HFFc6 (cell line): ENCODE results near the gene GALNT1. TPM values are rescaled to one million over a fixed set of nuclear protein-coding genes. Genes with fewer than 3 reads are reported as not detected.

ENCODE experiments used
- DNase-seq: peaks from one replicate; pipeline ENCODE4 v3.0.0-alpha.2; 2018
- H3K27ac Mint-ChIP-seq: 2 replicates; pipeline ENCODE4 v1.8.0; 2020; ENCODE audit warnings: mild to moderate bottlenecking, mixed read lengths
- H3K27me3 Mint-ChIP-seq: 2 replicates; pipeline ENCODE4 v1.8.0; 2021; ENCODE audit warnings: mild to moderate bottlenecking, moderate library complexity, mixed read lengths; ENCODE audit not compliant: insufficient read depth
- H3K36me3 Mint-ChIP-seq: 2 replicates; pipeline ENCODE4 v1.8.0; 2021; ENCODE audit warnings: low read depth, mixed read lengths
- H3K4me1 Mint-ChIP-seq: 2 replicates; pipeline ENCODE4 v1.8.0; 2020; ENCODE audit warnings: low read depth, mixed read lengths
- H3K4me3 Mint-ChIP-seq: 2 replicates; pipeline ENCODE4 v1.8.0; 2020; ENCODE audit warnings: mild to moderate bottlenecking, moderate library complexity, mixed read lengths
- H3K9me3 Mint-ChIP-seq: 2 replicates; pipeline ENCODE4 v1.8.0; 2020; ENCODE audit warnings: mild to moderate bottlenecking, mixed read lengths
- CTCF ChIP-seq: fragments of 200-600 bp; sonication (generic); IDR thresholded peaks from 2 replicates; pipeline ENCODE4 v1.5.0; 2021; ENCODE audit warnings: antibody characterized with exemption, mild to moderate bottlenecking
- total RNA-seq, 6 experiments: library from RNA; stranded (reverse); fragmentation: NEBNext Ultra II Directional; extraction: Animal tissue kit (Norgen Biotek cat#: 25700); gene quantifications; 2 replicates in 1 of 6; 3 replicates in 5 of 6; pipeline ENCODE4 v1.2.3, GENCODE V29; 2021

GALNT1 gene
- total RNA-seq, 6 experiments from 2014 or later, result 36.4 to 48.2 (median 40.2) TPM

- Mint-ChIP-seq H3K4me3 (no peak overlapping the region), H3K27ac (no peak overlapping the region), H3K9me3 (no peaks in the 10 kb centered on the region), H3K36me3 (no peaks in the 10 kb centered on the region), H3K27me3 (peaks cover 25% of the 10 kb centered on the region), H3K4me1 (0 out of 2 replicates have a peak, but pooled peaks cover 4% of the 10 kb centered on the region)
- TF ChIP-seq CTCF, result no peak
- no peak for DNase-seq
Observed at GRCh38 chr18:35745814-35746213, 164.3 kb downstream of the GALNT1 start.

DNA sequence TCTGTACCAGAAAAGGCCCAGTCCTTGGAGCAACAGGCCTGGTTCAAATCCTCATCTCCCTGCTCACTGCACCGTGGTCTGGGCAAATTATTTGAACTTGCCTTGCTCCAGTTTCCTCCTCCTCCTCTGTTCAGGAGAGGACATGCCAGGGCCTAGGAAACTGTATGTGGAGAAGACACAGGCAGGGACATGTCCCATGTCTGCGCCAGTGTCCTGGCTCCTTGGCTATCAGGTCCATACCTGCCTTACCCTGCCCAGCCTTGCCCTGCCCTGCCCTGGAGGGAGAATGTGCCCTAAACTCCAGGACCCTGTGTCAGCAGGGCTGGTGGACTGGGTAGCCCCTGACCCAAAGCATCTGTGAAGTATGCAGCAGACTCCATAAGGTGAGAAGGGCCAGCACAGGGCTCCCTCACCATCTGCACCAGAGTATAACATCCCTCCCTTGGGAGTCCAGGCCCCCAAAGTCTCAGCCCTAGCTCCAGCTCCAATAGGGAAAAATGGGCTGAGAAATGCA is 165.3 kb downstream of the GALNT1 start:
- no peak for DNase-seq
- no peaks in the 10 kb centered on the region for H3K9me3 Mint-ChIP-seq
- peaks cover 30% of the 10 kb centered on the region for H3K27me3 Mint-ChIP-seq
- H3K27ac Mint-ChIP-seq, result no peak overlapping the region
- no peaks in the 10 kb centered on the region for H3K36me3 Mint-ChIP-seq
- TF ChIP-seq CTCF, result no peak
- H3K4me1 Mint-ChIP-seq, result 0 out of 2 replicates have a peak, but pooled peaks cover 4% of the 10 kb centered on the region
- no peak overlapping the region for H3K4me3 Mint-ChIP-seq

- Mint-ChIP-seq H3K4me3 (no peak overlapping the region), H3K27me3 (peaks cover 38% of the 10 kb centered on the region), H3K27ac (no peak overlapping the region), H3K9me3 (no peaks in the 10 kb centered on the region), H3K36me3 (no peaks in the 10 kb centered on the region), H3K4me1 (peaks cover 5% of the 10 kb centered on the region; the same call in 1 of the 2 replicates)
- no peak for TF ChIP-seq CTCF
- DNase-seq, result no peak
Observed at GRCh38 chr18:35747894-35748472, 166.4 kb downstream of the GALNT1 start.

DNA sequence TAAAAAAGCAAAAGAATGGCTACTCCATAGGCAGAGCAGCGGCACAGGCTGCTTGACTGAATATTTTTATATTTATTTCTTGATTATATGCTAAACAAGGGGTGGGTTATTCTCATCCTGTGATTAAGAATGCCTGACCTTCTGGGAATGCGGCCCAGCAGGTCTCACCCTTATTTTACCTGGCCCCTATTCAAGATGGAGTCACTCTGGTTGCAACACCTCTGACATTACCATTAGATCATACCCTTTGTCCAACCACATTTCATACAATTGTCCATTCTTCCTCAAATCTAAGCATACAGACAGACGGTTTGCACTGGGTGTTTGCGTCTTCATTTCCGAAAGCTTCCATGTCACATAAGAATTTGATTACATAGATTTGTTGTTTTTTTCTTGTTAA is 168.2 kb downstream of the GALNT1 start:
- no peak for TF ChIP-seq CTCF
- Mint-ChIP-seq H3K36me3 (no peaks in the 10 kb centered on the region), H3K27me3 (peaks cover 51% of the 10 kb centered on the region), H3K9me3 (no peaks in the 10 kb centered on the region), H3K27ac (no peak overlapping the region), H3K4me3 (no peak overlapping the region), H3K4me1 (peaks cover 8% of the 10 kb centered on the region; the same call in 1 of the 2 replicates)
- DNase-seq, result no peak

- Mint-ChIP-seq H3K4me3 (no peak overlapping the region), H3K27ac (no peak overlapping the region), H3K4me1 (peaks cover 8% of the 10 kb centered on the region; the same call in 1 of the 2 replicates), H3K36me3 (no peaks in the 10 kb centered on the region), H3K27me3 (peaks cover 44% of the 10 kb centered on the region), H3K9me3 (no peaks in the 10 kb centered on the region)
- TF ChIP-seq CTCF, result no peak
- no peak for DNase-seq
Observed at GRCh38 chr18:35750929-35751328, 169.4 kb downstream of the GALNT1 start.
